Measurements from ENCODE around the gene NIF3L1.

GRCh38 chr2:200856806-200857205 lies 32.4 kb upstream of the NIF3L1 start:
- no peak for TF ChIP-seq POLR2A (IDR thresholded peaks at IDR 0.05; ENCODE audit: low read length)
- no peak for TF ChIP-seq GATA1 (IDR thresholded peaks at IDR 0.05; ENCODE audit: low read depth, low read length)
